Activated CD4-positive, alpha-beta T cell treated with anti-CD3 and anti-CD28 coated beads, Interleukin-2, amount 10 ng/mL, durations not matched to agents 7 days and 5 days (primary cell): ENCODE results near the gene ZBTB44. TPM values are rescaled to one million over a fixed set of nuclear protein-coding genes. Genes with fewer than 3 reads are reported as not detected.
"Not testable (repeated sequence)": the region's sequence is repeated elsewhere in the genome, so short reads cannot be mapped to it uniquely, and the experiment has no call there.

Experiments
- CTCF ChIA-PET: fragments of 350-600 bp; sonication (Branson Sonifier 250); formaldehyde crosslinking; loops from one replicate; lab custom pipeline; 2021; ENCODE audit warnings: antibody characterized with exemption; lab: Charles Lee
- POLR2A ChIA-PET: fragments of 350-600 bp; sonication (Branson Sonifier 250); formaldehyde crosslinking; loops from one replicate; lab custom pipeline; 2021; ENCODE audit warnings: antibody characterized with exemption; lab: Charles Lee
- DNase-seq: peaks from one replicate; pipeline ENCODE4 v3.0.0-alpha.2; 2020
- H3K27ac Mint-ChIP-seq: one replicate; pipeline ENCODE4 v1.8.0; 2021; ENCODE audit warnings: mild to moderate bottlenecking, moderate library complexity, mixed read lengths
- H3K27me3 Mint-ChIP-seq: one replicate; pipeline ENCODE4 v1.8.0; 2021; ENCODE audit warnings: mixed read lengths
- H3K36me3 Mint-ChIP-seq: one replicate; pipeline ENCODE4 v1.8.0; 2021; ENCODE audit warnings: low read depth, mixed read lengths
- H3K4me1 Mint-ChIP-seq: one replicate; pipeline ENCODE4 v1.8.0; 2021; ENCODE audit warnings: mixed read lengths
- H3K4me3 Mint-ChIP-seq: one replicate; pipeline ENCODE4 v1.8.0; 2021; ENCODE audit warnings: mild to moderate bottlenecking, moderate library complexity, mixed read lengths
- H3K9me3 Mint-ChIP-seq: one replicate; pipeline ENCODE4 v1.8.0; 2021; ENCODE audit warnings: mixed read lengths
- total RNA-seq, 2 experiments: library from RNA; stranded (reverse); gene quantifications; one replicate each; pipeline ENCODE4 v1.2.3, GENCODE V29; 2021

ZBTB44 gene
- total RNA-seq, 2 experiments from 2014 or later, result 55.4 to 61.5 TPM

- CTCF ChIA-PET, result interaction anchor here (1.1 to 1.6 kb wide), 3 partner anchors 11 to 22 kb away, joined by 3 to 7 read pairs (median 3); no protein-coding TSS in a partner anchor
- Mint-ChIP-seq H3K27me3 (no peaks in the 10 kb centered on the region), H3K9me3 (peaks cover 10% of the 10 kb centered on the region), H3K4me3 (no peak overlapping the region), H3K4me1 (peaks cover 39% of the 10 kb centered on the region), H3K36me3 (peaks cover 45% of the 10 kb centered on the region), H3K27ac (no peak overlapping the region)
- no peak for DNase-seq
- POLR2A ChIA-PET, result no interaction called here
Measured at GRCh38 chr11:130301002-130301401, 13.7 kb downstream of the ZBTB44 start.

GRCh38 chr11:130300567-130300966 lies 14.2 kb downstream of the ZBTB44 start:
- Mint-ChIP-seq H3K27me3 (no peaks in the 10 kb centered on the region), H3K27ac (no peak overlapping the region)

GRCh38 chr11:130299978-130300377 lies 14.7 kb downstream of the ZBTB44 start:
- ChIA-PET POLR2A (no interaction called here), CTCF (interaction anchor here (1.1 kb wide), 1 partner anchor 12 kb away, joined by 3 read pairs; no protein-coding TSS in a partner anchor)
- Mint-ChIP-seq H3K36me3 (peaks cover 40% of the 10 kb centered on the region), H3K27me3 (no peaks in the 10 kb centered on the region), H3K4me3 (no peak overlapping the region), H3K4me1 (peaks cover 31% of the 10 kb centered on the region), H3K9me3 (peaks cover 3% of the 10 kb centered on the region), H3K27ac (no peak overlapping the region)
- DNase-seq, result no peak

More at GRCh38 chr11:130300567-130300966, 14.2 kb downstream of the ZBTB44 start:
- Mint-ChIP-seq H3K4me1 (peaks cover 37% of the 10 kb centered on the region), H3K36me3 (peaks cover 43% of the 10 kb centered on the region), H3K4me3 (no peak overlapping the region), H3K9me3 (peaks cover 9% of the 10 kb centered on the region)
- DNase-seq, result no peak
- ChIA-PET CTCF (interaction anchor here (1.1 to 1.6 kb wide), 3 partner anchors 10 to 22 kb away, joined by 3 to 7 read pairs (median 3); no protein-coding TSS in a partner anchor), POLR2A (no interaction called here)

- Mint-ChIP-seq H3K27ac (no peak overlapping the region), H3K9me3 (no peaks in the 10 kb centered on the region), H3K4me3 (no peak overlapping the region), H3K27me3 (no peaks in the 10 kb centered on the region), H3K36me3 (peaks cover 27% of the 10 kb centered on the region), H3K4me1 (peaks cover 9% of the 10 kb centered on the region)
- POLR2A ChIA-PET, result no interaction called here
- CTCF ChIA-PET, result no interaction called here
- no peak for DNase-seq
Measured at GRCh38 chr11:130295657-130296056, 19.1 kb downstream of the ZBTB44 start.

GRCh38 chr11:130282111-130282510 lies 32.6 kb downstream of the ZBTB44 start:
- CTCF ChIA-PET, result interaction anchor here (0.6 to 0.7 kb wide), 2 partner anchors 68 to 392 kb away, joined by 3 to 5 read pairs; no protein-coding TSS in a partner anchor
- no peaks in the 10 kb centered on the region for H3K27me3 Mint-ChIP-seq

GRCh38 chr11:130281341-130281740 lies 33.4 kb downstream of the ZBTB44 start:
- peaks cover 38% of the 10 kb centered on the region for H3K36me3 Mint-ChIP-seq
- H3K27me3 Mint-ChIP-seq, POLR2A ChIA-PET, DNase-seq, CTCF ChIA-PET, H3K27ac Mint-ChIP-seq, H3K4me3 Mint-ChIP-seq: not testable (repeated sequence)
- H3K9me3 Mint-ChIP-seq, result peaks cover 14% of the 10 kb centered on the region
- H3K4me1 Mint-ChIP-seq, result peaks cover 23% of the 10 kb centered on the region

More at GRCh38 chr11:130282111-130282510, 32.6 kb downstream of the ZBTB44 start:
- H3K36me3 Mint-ChIP-seq, result peaks cover 41% of the 10 kb centered on the region
- POLR2A ChIA-PET, result no interaction called here
- DNase-seq, result no peak
- H3K4me1 Mint-ChIP-seq, result peaks cover 23% of the 10 kb centered on the region
- peaks cover 14% of the 10 kb centered on the region for H3K9me3 Mint-ChIP-seq
- no peak overlapping the region for H3K27ac Mint-ChIP-seq
- H3K4me3 Mint-ChIP-seq, result no peak overlapping the region

GRCh38 chr11:130279989-130280388 lies 34.7 kb downstream of the ZBTB44 start:
- DNase-seq, result no peak
- ChIA-PET CTCF (no interaction called here), POLR2A (no interaction called here)
- Mint-ChIP-seq H3K4me1 (peaks cover 23% of the 10 kb centered on the region), H3K9me3 (peaks cover 14% of the 10 kb centered on the region), H3K4me3 (no peak overlapping the region), H3K27ac (no peak overlapping the region), H3K36me3 (peaks cover 40% of the 10 kb centered on the region), H3K27me3 (no peaks in the 10 kb centered on the region)

- no peak overlapping the region for H3K4me3 Mint-ChIP-seq
- peaks cover 23% of the 10 kb centered on the region for H3K4me1 Mint-ChIP-seq
- H3K36me3 Mint-ChIP-seq, result peaks cover 41% of the 10 kb centered on the region
- CTCF ChIA-PET, result interaction anchor here (1.0 kb wide), 1 partner anchor 22 kb away, joined by 7 read pairs; no protein-coding TSS in a partner anchor
- DNase-seq, result no peak
- POLR2A ChIA-PET, result no interaction called here
- H3K9me3 Mint-ChIP-seq, result peaks cover 14% of the 10 kb centered on the region
- H3K27me3 Mint-ChIP-seq, result no peaks in the 10 kb centered on the region
- H3K27ac Mint-ChIP-seq, result peak overlapping the region; percentile 44
Measured at GRCh38 chr11:130278745-130279144, 36.0 kb downstream of the ZBTB44 start.

GRCh38 chr11:130278151-130278550 lies 36.6 kb downstream of the ZBTB44 start:
- Mint-ChIP-seq H3K36me3 (peaks cover 41% of the 10 kb centered on the region), H3K27me3 (no peaks in the 10 kb centered on the region), H3K4me1 (peaks cover 23% of the 10 kb centered on the region), H3K9me3 (peaks cover 14% of the 10 kb centered on the region), H3K27ac (peak overlapping the region; percentile 7), H3K4me3 (no peak overlapping the region)
- POLR2A ChIA-PET, result no interaction called here
- CTCF ChIA-PET, result interaction anchor here (0.5 kb wide), 1 partner anchor 88 kb away, joined by 4 read pairs; no protein-coding TSS in a partner anchor
- no peak for DNase-seq

GRCh38 chr11:130272336-130272735 lies 42.4 kb downstream of the ZBTB44 start:
- H3K9me3 Mint-ChIP-seq, result peaks cover 1% of the 10 kb centered on the region
- no peak overlapping the region for H3K4me3 Mint-ChIP-seq
- no peak overlapping the region for H3K27ac Mint-ChIP-seq
- POLR2A ChIA-PET, result no interaction called here
- peaks cover 20% of the 10 kb centered on the region for H3K36me3 Mint-ChIP-seq
- H3K27me3 Mint-ChIP-seq, result no peaks in the 10 kb centered on the region
- DNase-seq, result no peak
- peaks cover 2% of the 10 kb centered on the region for H3K4me1 Mint-ChIP-seq
- CTCF ChIA-PET, result interaction anchor here (1.0 kb wide), 1 partner anchor 22 kb away, joined by 3 read pairs; no protein-coding TSS in a partner anchor

GRCh38 chr11:130269326-130269943 lies 45.3 kb downstream of the ZBTB44 start:
- Mint-ChIP-seq H3K9me3 (no peaks in the 10 kb centered on the region), H3K4me1 (peaks cover 7% of the 10 kb centered on the region), H3K27ac (no peak overlapping the region), H3K36me3 (peaks cover 22% of the 10 kb centered on the region), H3K4me3 (no peak overlapping the region), H3K27me3 (no peaks in the 10 kb centered on the region)
- no peak for DNase-seq
- ChIA-PET CTCF (no interaction called here), POLR2A (no interaction called here)

- Mint-ChIP-seq H3K4me1 (peaks cover 16% of the 10 kb centered on the region), H3K9me3 (peaks cover 5% of the 10 kb centered on the region), H3K27me3 (no peaks in the 10 kb centered on the region), H3K36me3 (peaks cover 47% of the 10 kb centered on the region), H3K4me3 (no peak overlapping the region), H3K27ac (no peak overlapping the region)
- no peak for DNase-seq
- CTCF ChIA-PET, result interaction anchor here (0.7 kb wide), 1 partner anchor 1631 kb away, joined by 3 read pairs; no protein-coding TSS in a partner anchor
- POLR2A ChIA-PET, result no interaction called here
Measured at GRCh38 chr11:130263351-130263750, 51.4 kb downstream of the ZBTB44 start.

- H3K27me3 Mint-ChIP-seq, result no peaks in the 10 kb centered on the region
- no peak overlapping the region for H3K4me3 Mint-ChIP-seq
- peaks cover 16% of the 10 kb centered on the region for H3K4me1 Mint-ChIP-seq
- ChIA-PET POLR2A (no interaction called here), CTCF (interaction anchor here (0.6 to 0.9 kb wide), 4 partner anchors 24 to 1630 kb away, joined by 3 read pairs; no protein-coding TSS in a partner anchor)
- no peak for DNase-seq
- H3K27ac Mint-ChIP-seq, result no peak overlapping the region
- peaks cover 49% of the 10 kb centered on the region for H3K36me3 Mint-ChIP-seq
- H3K9me3 Mint-ChIP-seq, result peaks cover 13% of the 10 kb centered on the region
Measured at GRCh38 chr11:130262424-130262823, 52.3 kb downstream of the ZBTB44 start.
